ENCODE measurements around the gene LGMN.

GRCh38 chr14:92747701-92748258, 647 bp downstream of the LGMN start:
- TF ChIP-seq, protein P1, sequence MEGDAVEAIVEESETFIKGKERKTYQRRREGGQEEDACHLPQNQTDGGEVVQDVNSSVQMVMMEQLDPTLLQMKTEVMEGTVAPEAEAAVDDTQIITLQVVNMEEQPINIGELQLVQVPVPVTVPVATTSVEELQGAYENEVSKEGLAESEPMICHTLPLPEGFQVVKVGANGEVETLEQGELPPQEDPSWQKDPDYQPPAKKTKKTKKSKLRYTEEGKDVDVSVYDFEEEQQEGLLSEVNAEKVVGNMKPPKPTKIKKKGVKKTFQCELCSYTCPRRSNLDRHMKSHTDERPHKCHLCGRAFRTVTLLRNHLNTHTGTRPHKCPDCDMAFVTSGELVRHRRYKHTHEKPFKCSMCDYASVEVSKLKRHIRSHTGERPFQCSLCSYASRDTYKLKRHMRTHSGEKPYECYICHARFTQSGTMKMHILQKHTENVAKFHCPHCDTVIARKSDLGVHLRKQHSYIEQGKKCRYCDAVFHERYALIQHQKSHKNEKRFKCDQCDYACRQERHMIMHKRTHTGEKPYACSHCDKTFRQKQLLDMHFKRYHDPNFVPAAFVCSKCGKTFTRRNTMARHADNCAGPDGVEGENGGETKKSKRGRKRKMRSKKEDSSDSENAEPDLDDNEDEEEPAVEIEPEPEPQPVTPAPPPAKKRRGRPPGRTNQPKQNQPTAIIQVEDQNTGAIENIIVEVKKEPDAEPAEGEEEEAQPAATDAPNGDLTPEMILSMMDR (IDR thresholded peaks at IDR 0.05) = no peak
- TF ChIP-seq POLR2A (IDR thresholded peaks at IDR 0.05) = no peak
